ENCODE measurements around the gene TTN. TPM values are rescaled to one million over a fixed set of nuclear protein-coding genes. Genes with fewer than 3 reads are reported as not detected.

TTN gene
- total and polyA plus RNA-seq, 2 of the 4 experiments (the other 2 are of a cell fraction) = 0.02 to 0.18 TPM

- no peak for TF ChIP-seq POLR2A (IDR thresholded peaks at IDR 0.05; ENCODE audit: low read depth, low read length)
- no peak for TF ChIP-seq RCOR1 (IDR thresholded peaks at IDR 0.05; ENCODE audit: insufficient replicate concordance, low read length)
- TF ChIP-seq FOS (IDR thresholded peaks at IDR 0.05; ENCODE audit: low read depth, low read length) = no peak
- no peak for TF ChIP-seq CHD1 (IDR thresholded peaks at IDR 0.05; ENCODE audit: low read depth, low read length)
- no peak for TF ChIP-seq ELK1 (IDR thresholded peaks at IDR 0.05; ENCODE audit: borderline replicate concordance, low read depth, low read length)
- TF ChIP-seq NFE2L2 (IDR thresholded peaks at IDR 0.05; ENCODE audit: low read depth, low read length) = no peak
- TF ChIP-seq MAZ (IDR thresholded peaks at IDR 0.05; ENCODE audit: borderline replicate concordance, low read depth, low read length) = no peak
- no peak for TF ChIP-seq MAFK (IDR thresholded peaks at IDR 0.05; ENCODE audit: low read depth, low read length)
- no peak for TF ChIP-seq CTCF (conservative IDR thresholded peaks at IDR 0.05; ENCODE audit: low read depth, low read length)
- no peak for TF ChIP-seq USF2 (IDR thresholded peaks at IDR 0.05; ENCODE audit: low read depth, low read length)
- no peak for TF ChIP-seq BHLHE40 (IDR thresholded peaks at IDR 0.05; ENCODE audit: low read depth, low read length)
- TF ChIP-seq CEBPB (IDR thresholded peaks at IDR 0.05; ENCODE audit: low read depth, low read length) = no peak
- no peak for TF ChIP-seq RFX5 (IDR thresholded peaks at IDR 0.05; ENCODE audit: low read depth, low read length)
- no peak for TF ChIP-seq MXI1 (IDR thresholded peaks at IDR 0.05; ENCODE audit: borderline replicate concordance, low read depth, low read length)
- TF ChIP-seq RAD21 (IDR thresholded peaks at IDR 0.05; ENCODE audit: low read length) = no peak
- no peak for TF ChIP-seq SMC3 (IDR thresholded peaks at IDR 0.05; ENCODE audit: low read depth, low read length)
Observed at GRCh38 chr2:178528647-178529046, 278.6 kb downstream of the TTN start.

More at GRCh38 chr2:178528647-178529046, 278.6 kb downstream of the TTN start:
- in situ Hi-C loops (cut with MboI; ENCODE audit: low sequenced_read_pairs) = no loop called here
- dilution Hi-C loops (cut with HindIII; ENCODE audit: low sequenced_read_pairs, unreplicated experiment) = no loop called here
- Histone ChIP-seq H3K4ac (ENCODE audit: low read depth, low read length) (no peak overlapping the region), H4K91ac (ENCODE audit: insufficient read depth, low read depth, low read length) (no peak overlapping the region), H3K18ac (ENCODE audit: low read depth, low read length) (no peak overlapping the region), H2AFZ (replicated peaks; ENCODE audit: low read length, poor library complexity) (no peak overlapping the region), H3K4me3 (ENCODE audit: insufficient read depth, low read depth, low read length) (no peak overlapping the region), H3K36me3 (ENCODE audit: control insufficient read depth, insufficient read depth, low read length) (peaks cover 11% of the 10 kb centered on the region), H3K4me1 (ENCODE audit: control insufficient read depth, insufficient read depth, low read length) (no peaks in the 10 kb centered on the region), H2BK15ac (ENCODE audit: low read depth, low read length) (no peak overlapping the region), H3K23ac (ENCODE audit: low read depth, low read length) (no peak overlapping the region), H3K9ac (ENCODE audit: low read depth, low read length) (no peak overlapping the region), H3K27ac (ENCODE audit: insufficient read depth, low read length) (no peak overlapping the region), H2BK5ac (ENCODE audit: low read depth, low read length, poor library complexity, severe bottlenecking) (no peak overlapping the region), H3K9me3 (ENCODE audit: control insufficient read depth, insufficient read depth, low read length) (no peaks in the 10 kb centered on the region), H2BK20ac (ENCODE audit: low read depth, low read length) (no peak overlapping the region), H3K14ac (replicated peaks; ENCODE audit: low read depth, low read length) (no peak overlapping the region), H4K20me1 (ENCODE audit: insufficient read depth, low read length) (no peaks in the 10 kb centered on the region), H3K56ac (ENCODE audit: extremely low read depth, insufficient read depth, low read length) (no peak overlapping the region), H2AK5ac (ENCODE audit: low read depth, low read length) (no peak overlapping the region), H3K4me2 (ENCODE audit: low read depth, low read length) (no peak overlapping the region), H3K27me3 (ENCODE audit: control insufficient read depth, insufficient read depth, low read length) (no peaks in the 10 kb centered on the region), H3K79me1 (ENCODE audit: low read depth in 1 of 2, low read length in 2 of 2) (peaks cover 10 to 50% of the 10 kb centered on the region in 2 experiments; a peak in 3 of 4 replicates), H4K8ac (ENCODE audit: low read depth in 2 of 2, low read length in 2 of 2) (no peak overlapping the region), H4K5ac (ENCODE audit: low read depth, low read length) (no peak overlapping the region), H3K9me1 (ENCODE audit: insufficient read depth, low read length) (no peaks in the 10 kb centered on the region; the same call in 1 of the 2 replicates), H2BK120ac (ENCODE audit: low read depth, low read length) (no peak overlapping the region), H2AK9ac (replicated peaks; ENCODE audit: low read depth, low read length, poor library complexity) (no peak overlapping the region)
- no TSS peak for BruUV-seq (replicated peaks)
- intact Hi-C loops (cut with micrococcal nuclease) = no loop called here
- no peak for DNase-seq
- no peak for ATAC-seq (ENCODE audit: low read depth)
- 94% methylated on average over 3 of the region's 5 CpGs; no CpG with 5 or more reads in 1 of the 2 experiments for WGBS, 2 experiments (ENCODE audit: extremely low coverage in 2 of 2, insufficient read length in 1 of 2)
- ChIA-PET POLR2A (ENCODE audit: unreplicated experiment) (no interaction called here), CTCF (no interaction called here)

Data from IMR-90 (cell line).